H1 (cell line): Measurements from ENCODE around the gene UNC13C. TPM values are rescaled to one million over a fixed set of nuclear protein-coding genes. Genes with fewer than 3 reads are reported as not detected.

Experiments used
- CTCF ChIA-PET: fragments of 300-600 bp; sonication (Branson Sonifier 250); formaldehyde crosslinking; loops from one replicate; lab custom pipeline; 2021; ENCODE audit not compliant: partially characterized antibody; lab: Charles Lee
- POLR2A ChIA-PET: fragments of 300-600 bp; sonication (Branson Sonifier 250); formaldehyde crosslinking; loops from one replicate; lab custom pipeline; 2021; ENCODE audit warnings: inconsistent platforms; ENCODE audit not compliant: partially characterized antibody; lab: Charles Lee
- DNase-seq, 2 experiments: peaks; one replicate each; pipeline versions ENCODE4 v3.0.0 to v3.0.0-alpha.2; 2010 to 2022; ENCODE audit warnings: low spot score in 2 of 2, low read depth in 1 of 2, mixed read lengths in 1 of 2
- FAIRE-seq: peaks from 2 replicates; lab custom pipeline; 2011; peaks lifted over from hg19 to GRCh38; lab: Jason Lieb, UNC
- H2AFZ ChIP-seq: 2 replicates; pipeline ENCODE4 v1.8.1; 2012; ENCODE audit warnings: low read length, inconsistent platforms
- H2AK5ac ChIP-seq: 2 replicates; pipeline ENCODE4 v1.6.1; 2013; ENCODE audit warnings: low read depth, low read length
- H2BK120ac ChIP-seq: replicated peaks from 2 replicates; pipeline ENCODE3; 2013; ENCODE audit warnings: low read depth, low read length, inconsistent platforms
- H2BK12ac ChIP-seq: 2 replicates; pipeline ENCODE4 v1.6.1; 2013; ENCODE audit warnings: low read depth, low read length
- H2BK15ac ChIP-seq: 2 replicates; pipeline ENCODE4 v1.6.1; 2013; ENCODE audit warnings: low read length
- H2BK20ac ChIP-seq: 2 replicates; pipeline ENCODE4 v1.6.1; 2013; ENCODE audit warnings: low read length
- H2BK5ac ChIP-seq: 2 replicates; pipeline ENCODE4 v1.6.1; 2013; ENCODE audit warnings: low read depth, low read length
- H3K14ac ChIP-seq: 2 replicates; pipeline ENCODE4 v1.6.1; 2013; ENCODE audit warnings: inconsistent platforms; ENCODE audit not compliant: insufficient read length
- H3K18ac ChIP-seq: 2 replicates; pipeline ENCODE4 v1.6.1; 2013; ENCODE audit warnings: low read length; ENCODE audit errors: extremely low read depth
- H3K23ac ChIP-seq: 2 replicates; pipeline ENCODE4 v1.6.1; 2013; ENCODE audit warnings: inconsistent platforms; ENCODE audit not compliant: insufficient read length
- H3K23me2 ChIP-seq: 2 replicates; pipeline ENCODE4 v1.6.1; 2013; ENCODE audit warnings: low read depth, low read length
- H3K27ac ChIP-seq: 2 replicates; pipeline ENCODE4 v1.6.1; 2011; ENCODE audit warnings: low read depth, low read length, inconsistent platforms
- H3K27me3 ChIP-seq, 4 experiments: replicated peaks in 1 of 4; 1 replicate in 1 of 4; 2 replicates in 3 of 4; pipeline versions ENCODE4 v1.6.1 to v1.8.1; 2011 to 2013; ENCODE audit warnings: low read length in 3 of 4, mild to moderate bottlenecking in 3 of 4, inconsistent platforms in 2 of 4, mixed read lengths in 2 of 4, moderate library complexity in 1 of 4; ENCODE audit not compliant: control insufficient read depth in 3 of 4, insufficient read depth in 3 of 4; ENCODE audit errors: extremely low read depth in 1 of 4
- H3K36me3 ChIP-seq, 4 experiments: 2 replicates each; pipeline versions ENCODE4 v1.6.1 to v1.8.1; 2011 to 2013; ENCODE audit warnings: mild to moderate bottlenecking in 4 of 4, low read length in 3 of 4, moderate library complexity in 2 of 4, control low read depth in 1 of 4, inconsistent platforms in 1 of 4; ENCODE audit not compliant: insufficient read depth in 4 of 4, control insufficient read depth in 2 of 4
- H3K4ac ChIP-seq: replicated peaks from 2 replicates; pipeline ENCODE3; 2013; ENCODE audit warnings: low read length, low read depth, mixed read lengths, inconsistent platforms; ENCODE audit not compliant: insufficient read length
- H3K4me1 ChIP-seq, 4 experiments: replicated peaks in 1 of 4; 1 replicate in 1 of 4; 2 replicates in 3 of 4; pipeline versions ENCODE4 v1.6.1 to v1.8.1; 2011 to 2013; ENCODE audit warnings: low read length in 3 of 4, inconsistent platforms in 2 of 4, mixed read lengths in 1 of 4; ENCODE audit not compliant: insufficient read depth in 4 of 4, control insufficient read depth in 3 of 4
- H3K4me2 ChIP-seq, 2 experiments: 2 replicates each; pipeline versions ENCODE4 v1.6.1 to v1.8.1; 2011 to 2013; ENCODE audit warnings: low read depth in 2 of 2, low read length in 2 of 2, control low read depth in 1 of 2, inconsistent platforms in 1 of 2, mild to moderate bottlenecking in 1 of 2; ENCODE audit not compliant: insufficient read depth in 1 of 2
- H3K4me3 ChIP-seq, 4 experiments: fragments of 200-600, 300-600 bp in 1 of 4; sonication (generic), shearing (Covaris generic), sonication (Bioruptor Twin) in 1 of 4; 2 replicates each; pipeline versions ENCODE4 v1.5.1 to v1.8.1; 2011 to 2016; ENCODE audit warnings: low read length in 4 of 4, low read depth in 3 of 4, control low read depth in 2 of 4, inconsistent platforms in 2 of 4, mild to moderate bottlenecking in 2 of 4, mixed read lengths in 1 of 4, moderate library complexity in 1 of 4; ENCODE audit not compliant: insufficient read depth in 2 of 4; ENCODE audit errors: extremely low read depth in 1 of 4
- H3K56ac ChIP-seq: replicated peaks from 2 replicates; pipeline ENCODE3; 2013; ENCODE audit warnings: low read depth, mild to moderate bottlenecking, mixed read lengths, low read length, inconsistent platforms; ENCODE audit not compliant: insufficient read length
- H3K79me1 ChIP-seq: 2 replicates; pipeline ENCODE4 v1.6.1; 2013; ENCODE audit warnings: low read depth, low read length, control low read depth
- H3K79me2 ChIP-seq, 2 experiments: 2 replicates each; pipeline versions ENCODE4 v1.6.1 to v1.8.1; 2012 to 2013; ENCODE audit warnings: low read length in 2 of 2, mild to moderate bottlenecking in 2 of 2, inconsistent platforms in 1 of 2; ENCODE audit not compliant: insufficient read depth in 2 of 2, control insufficient read depth in 1 of 2
- H3K9ac ChIP-seq, 4 experiments: replicated peaks in 1 of 4; 1 replicate in 1 of 4; 2 replicates in 3 of 4; pipeline versions ENCODE4 v1.6.1 to v1.8.1; 2011 to 2013; ENCODE audit warnings: low read depth in 3 of 4, low read length in 3 of 4, control low read depth in 2 of 4, mild to moderate bottlenecking in 2 of 4, moderate library complexity in 2 of 4, inconsistent platforms in 1 of 4; ENCODE audit errors: extremely low read depth in 1 of 4
- H3K9me3 ChIP-seq, 2 experiments: 2 replicates each; pipeline versions ENCODE4 v1.6.1 to v1.8.1; 2012 to 2013; ENCODE audit warnings: mild to moderate bottlenecking in 2 of 2, moderate library complexity in 2 of 2, control low read depth in 1 of 2, inconsistent platforms in 1 of 2, low read depth in 1 of 2, low read length in 1 of 2, mixed read lengths in 1 of 2; ENCODE audit not compliant: insufficient read depth in 2 of 2
- H4K20me1 ChIP-seq, 2 experiments: replicated peaks in 1 of 2; 2 replicates each; pipeline versions ENCODE3 to v1.8.1; 2011 to 2013; ENCODE audit warnings: inconsistent platforms in 2 of 2, low read length in 2 of 2, mild to moderate bottlenecking in 1 of 2; ENCODE audit not compliant: insufficient read depth in 2 of 2, control insufficient read depth in 1 of 2
- H4K5ac ChIP-seq: 2 replicates; pipeline ENCODE4 v1.6.1; 2013; ENCODE audit warnings: low read length, low read depth, mixed read lengths, inconsistent platforms; ENCODE audit not compliant: insufficient read length
- H4K8ac ChIP-seq: 2 replicates; pipeline ENCODE4 v1.8.0; 2013; ENCODE audit warnings: mild to moderate bottlenecking, moderate library complexity, low read length, inconsistent platforms; ENCODE audit not compliant: insufficient read depth; ENCODE audit errors: extremely low read depth
- H4K91ac ChIP-seq: replicated peaks from 2 replicates; pipeline ENCODE3; 2013; ENCODE audit warnings: low read length, mixed read lengths, inconsistent platforms; ENCODE audit not compliant: insufficient read length
- RAD21 ChIP-seq, 2 experiments: IDR thresholded peaks in 1 of 2; conservative IDR thresholded peaks in 1 of 2; 2 replicates each; pipeline ENCODE4 v1.6.1; 2011; ENCODE audit warnings: low read depth in 2 of 2, low read length in 2 of 2, improper control_type of control experiment in 1 of 2, inconsistent platforms in 1 of 2, mild to moderate bottlenecking in 1 of 2, moderate library complexity in 1 of 2
- SP1 ChIP-seq: IDR thresholded peaks from 2 replicates; pipeline ENCODE4 v1.6.1; 2011; ENCODE audit warnings: low read depth, low read length
- WGBS, 2 experiments: shearing (Covaris generic) in 1 of 2; methylation state at CpG; one replicate each; pipeline versions ENCODE4 v1.1.6 to v1.1.7; 2013 to 2015; ENCODE audit warnings: low lambda C conversion rate in 2 of 2, mixed read lengths in 2 of 2, inconsistent platforms in 1 of 2, low coverage in 1 of 2, missing lambda C conversion rate in 1 of 2; ENCODE audit not compliant: insufficient replicate concordance in 2 of 2, insufficient coverage in 1 of 2, insufficient read length in 1 of 2; ENCODE audit errors: extremely low coverage in 1 of 2, missing lambda C conversion rate in 1 of 2; 5-methylcytosine and 5-hydroxymethylcytosine counted together
- polyA plus RNA-seq, 7 experiments: library from polyadenylated mRNA; depleted of rRNA in 3 of 7; stranded (reverse) in 5 of 7; unstranded in 2 of 7; fragments of >200 nt in 5 of 7; fragments of 200-250 nt in 2 of 7; gene quantifications; 1 replicate in 5 of 7; 2 replicates in 1 of 7; 4 replicates in 1 of 7; pipeline versions ENCODE4 v1.2.1 to v1.2.3, GENCODE V29; 2011 to 2013; ENCODE audit warnings: missing spikeins in 2 of 7, mixed read lengths in 2 of 7
- total RNA-seq: library from RNA; stranded (reverse); fragmentation: NEBNext Ultra II Directional; extraction: Animal tissue kit (Norgen Biotek cat#: 25700); gene quantifications from 2 replicates; pipeline ENCODE4 v1.2.1, GENCODE V29; 2021
- TF ChIP-seq, protein P1 (sequence below), 3 experiments: IDR thresholded peaks; 1 replicate in 2 of 3; 2 replicates in 1 of 3; pipeline versions ENCODE4 v1.5.1 to v1.6.1; 2011; ENCODE audit warnings: low read length in 3 of 3, mild to moderate bottlenecking in 3 of 3, inconsistent platforms in 2 of 3, low read depth in 1 of 3, moderate library complexity in 1 of 3; ENCODE audit not compliant: insufficient read depth in 1 of 3; ENCODE audit errors: control extremely low read depth in 1 of 3

Gene UNC13C
- total and polyA plus RNA-seq, 2 of the 8 experiments (the other 6 are each of a cell fraction or from before 2014, with no cell fraction given), result 0.02 to 0.13 TPM

DNA sequence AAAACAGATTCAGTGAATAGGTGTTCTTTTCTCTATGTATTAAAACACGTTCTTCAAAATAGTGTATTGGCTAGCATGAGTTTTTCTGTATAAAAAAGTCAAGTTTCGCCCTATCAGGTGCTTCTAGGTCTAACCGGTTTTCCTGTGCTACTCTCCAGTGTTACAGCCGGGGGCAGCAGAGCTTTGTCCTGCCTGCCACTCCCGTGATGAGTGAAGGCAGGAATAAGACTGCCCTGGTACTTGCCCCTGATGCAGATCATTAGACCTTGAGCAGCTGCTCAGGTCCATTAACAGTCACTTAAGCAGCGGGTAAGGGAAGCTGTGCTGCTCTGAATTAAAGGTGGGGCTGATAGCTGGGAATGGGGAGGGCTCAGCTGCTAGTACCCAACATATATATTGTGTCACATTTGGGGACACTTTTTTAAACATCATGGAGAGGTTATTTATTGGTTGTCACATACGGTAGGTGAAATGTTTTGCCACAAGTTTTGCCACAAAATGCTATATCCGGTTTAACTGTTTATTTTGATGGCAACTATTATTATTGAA is 1.3 kb upstream of the UNC13C start:
- H3K9me3 ChIP-seq, result peaks cover 0 to 11% of the 10 kb centered on the region in 2 experiments; a peak in 2 of 4 replicates
- DNase-seq (peak in 1 of 2 experiments; percentile 51), FAIRE-seq (no peak)
- peaks cover 0 to 11% (median 3%) of the 10 kb centered on the region in 4 experiments; a peak in 3 of 7 replicates for H3K27me3 ChIP-seq
- no peaks in the 10 kb centered on the region for H3K23me2 ChIP-seq
- no peak overlapping the region for H3K27ac ChIP-seq
- H4K8ac ChIP-seq, result no peak overlapping the region
- no peaks in the 10 kb centered on the region for H3K36me3 ChIP-seq
- H3K56ac ChIP-seq, result no peak overlapping the region
- no peak overlapping the region for H2AFZ ChIP-seq
- no peaks in the 10 kb centered on the region for H3K79me1 ChIP-seq
- H2BK5ac ChIP-seq, result no peak overlapping the region
- no peak overlapping the region for H2AK5ac ChIP-seq
- no peaks in the 10 kb centered on the region for H3K79me2 ChIP-seq
- H2BK20ac ChIP-seq, result no peak overlapping the region
- POLR2A ChIA-PET, result interaction anchor here (1.3 kb wide), 1 partner anchor 1186 kb away, joined by 3 read pairs; no protein-coding TSS in a partner anchor
- H4K91ac ChIP-seq, result no peak overlapping the region
- H4K20me1 ChIP-seq, result no peaks in the 10 kb centered on the region
- H3K18ac ChIP-seq, result no peak overlapping the region
- no peak overlapping the region for H3K23ac ChIP-seq
- TF ChIP-seq SP1 (no peak), RAD21 (IDR thresholded peaks at IDR 0.05 in 1 of 2, conservative IDR thresholded peaks at IDR 0.05 in 1 of 2; ENCODE audit: low read depth in 2 of 2, low read length in 2 of 2) (peak; percentile 74 to 78)
- TF ChIP-seq, protein P1, sequence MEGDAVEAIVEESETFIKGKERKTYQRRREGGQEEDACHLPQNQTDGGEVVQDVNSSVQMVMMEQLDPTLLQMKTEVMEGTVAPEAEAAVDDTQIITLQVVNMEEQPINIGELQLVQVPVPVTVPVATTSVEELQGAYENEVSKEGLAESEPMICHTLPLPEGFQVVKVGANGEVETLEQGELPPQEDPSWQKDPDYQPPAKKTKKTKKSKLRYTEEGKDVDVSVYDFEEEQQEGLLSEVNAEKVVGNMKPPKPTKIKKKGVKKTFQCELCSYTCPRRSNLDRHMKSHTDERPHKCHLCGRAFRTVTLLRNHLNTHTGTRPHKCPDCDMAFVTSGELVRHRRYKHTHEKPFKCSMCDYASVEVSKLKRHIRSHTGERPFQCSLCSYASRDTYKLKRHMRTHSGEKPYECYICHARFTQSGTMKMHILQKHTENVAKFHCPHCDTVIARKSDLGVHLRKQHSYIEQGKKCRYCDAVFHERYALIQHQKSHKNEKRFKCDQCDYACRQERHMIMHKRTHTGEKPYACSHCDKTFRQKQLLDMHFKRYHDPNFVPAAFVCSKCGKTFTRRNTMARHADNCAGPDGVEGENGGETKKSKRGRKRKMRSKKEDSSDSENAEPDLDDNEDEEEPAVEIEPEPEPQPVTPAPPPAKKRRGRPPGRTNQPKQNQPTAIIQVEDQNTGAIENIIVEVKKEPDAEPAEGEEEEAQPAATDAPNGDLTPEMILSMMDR (IDR thresholded peaks at IDR 0.05; ENCODE audit: control extremely low read depth in 1 of 3, insufficient read depth in 1 of 3, low read depth in 1 of 3, low read length in 3 of 3), result peak; percentile 43 to 58 (median 57)
- no peak overlapping the region for H2BK120ac ChIP-seq
- no peak overlapping the region for H2BK12ac ChIP-seq
- CTCF ChIA-PET, result interaction anchor here (0.6 to 2.3 kb wide), 13 partner anchors 9 to 1191 kb away, joined by 3 to 9 read pairs (median 4); no protein-coding TSS in a partner anchor
- H3K4me3 ChIP-seq, result no peak overlapping the region
- H3K14ac ChIP-seq, result no peak overlapping the region
- no peak overlapping the region for H4K5ac ChIP-seq
- WGBS, 2 experiments, result 62% methylated on average over 8 of the region's 8 CpGs; no CpG with 5 or more reads in 1 of the 2 experiments
- no peak overlapping the region for H2BK15ac ChIP-seq
- H3K4me1 ChIP-seq, result no peaks in the 10 kb centered on the region; a peak in 1 of 7 replicates
- no peak overlapping the region for H3K4me2 ChIP-seq
- H3K9ac ChIP-seq, result no peak overlapping the region
- no peak overlapping the region for H3K4ac ChIP-seq
